KOPT-K1 (cell line): Measurements from ENCODE around the gene EFNB2.

Experiments
- H3K27ac ChIP-seq: fragments of 200-600 bp; sonication (generic); 2 replicates; pipeline ENCODE4 v1.5.1; 2016; ENCODE audit warnings: antibody characterized with exemption, mild to moderate bottlenecking, low read depth, low read length; ENCODE audit not compliant: poor library complexity, severe bottlenecking
- H3K36me3 ChIP-seq: fragments of 200-600 bp; sonication (generic); 2 replicates; pipeline ENCODE4 v1.5.1; 2017; ENCODE audit warnings: antibody characterized with exemption, mild to moderate bottlenecking, low read length, moderate library complexity; ENCODE audit not compliant: insufficient read depth
- H3K9me3 ChIP-seq: fragments of 200-600 bp; sonication (generic); 2 replicates; pipeline ENCODE4 v1.5.1; 2017; ENCODE audit warnings: antibody characterized with exemption, low read length, mild to moderate bottlenecking; ENCODE audit not compliant: insufficient read depth, poor library complexity, severe bottlenecking

The EFNB2 gene

DNA sequence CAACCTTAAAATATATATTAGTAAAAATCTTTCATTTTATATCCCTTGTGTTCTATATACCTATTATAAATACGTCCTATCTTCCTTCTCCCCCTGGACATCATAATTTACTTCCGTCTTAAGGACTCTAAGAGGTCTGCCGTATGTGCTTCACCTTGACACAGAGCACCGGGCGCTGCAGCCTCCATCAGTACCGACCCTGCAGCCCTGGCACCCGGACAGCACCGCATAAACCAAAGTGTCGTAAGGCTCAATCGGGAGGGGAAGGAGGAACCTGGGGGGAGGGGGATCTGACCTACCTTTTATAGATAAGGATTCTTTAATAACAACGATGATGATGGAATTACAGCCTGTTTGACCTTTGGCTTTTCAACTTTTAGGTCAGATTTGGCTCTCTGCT, 44.0 kb downstream of the EFNB2 start:
- Histone ChIP-seq H3K27ac (no peak overlapping the region), H3K9me3 (no peaks in the 10 kb centered on the region), H3K36me3 (no peaks in the 10 kb centered on the region)

DNA sequence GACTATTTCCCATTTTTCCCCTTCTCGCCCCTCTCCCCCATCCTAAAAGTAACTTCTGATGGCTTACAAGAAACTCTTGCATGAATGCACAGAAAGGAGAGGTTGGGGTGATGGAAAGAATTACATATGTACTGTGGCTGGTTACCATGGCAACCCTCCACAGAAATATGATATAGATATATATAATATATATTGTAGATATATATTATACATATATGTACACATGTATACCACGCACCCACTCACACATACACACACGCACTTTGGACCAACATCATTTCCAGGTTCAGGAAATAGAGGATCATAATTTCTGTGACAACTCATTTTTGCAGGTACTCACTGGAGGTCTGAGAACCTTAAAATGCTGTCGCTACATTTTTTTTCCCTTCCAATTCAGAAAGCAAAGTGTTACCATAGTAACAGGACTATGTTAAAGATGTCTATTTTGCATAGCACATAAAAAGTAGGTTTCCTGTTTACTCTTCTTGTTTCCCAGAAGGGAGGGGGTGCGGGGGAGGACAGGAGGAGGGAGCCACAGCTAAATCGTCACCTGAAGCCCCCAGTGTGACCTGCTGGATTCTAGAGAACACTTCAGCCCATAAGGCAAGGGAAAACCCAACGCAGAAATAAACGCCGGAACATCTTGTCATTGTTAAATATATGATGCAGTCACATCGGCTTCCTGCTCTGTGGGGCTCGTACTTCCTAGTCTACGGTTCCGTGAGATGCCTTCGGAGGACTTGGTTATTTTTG, 44.7 kb downstream of the EFNB2 start:
- Histone ChIP-seq H3K27ac (no peak overlapping the region), H3K36me3 (no peaks in the 10 kb centered on the region), H3K9me3 (no peaks in the 10 kb centered on the region)

DNA sequence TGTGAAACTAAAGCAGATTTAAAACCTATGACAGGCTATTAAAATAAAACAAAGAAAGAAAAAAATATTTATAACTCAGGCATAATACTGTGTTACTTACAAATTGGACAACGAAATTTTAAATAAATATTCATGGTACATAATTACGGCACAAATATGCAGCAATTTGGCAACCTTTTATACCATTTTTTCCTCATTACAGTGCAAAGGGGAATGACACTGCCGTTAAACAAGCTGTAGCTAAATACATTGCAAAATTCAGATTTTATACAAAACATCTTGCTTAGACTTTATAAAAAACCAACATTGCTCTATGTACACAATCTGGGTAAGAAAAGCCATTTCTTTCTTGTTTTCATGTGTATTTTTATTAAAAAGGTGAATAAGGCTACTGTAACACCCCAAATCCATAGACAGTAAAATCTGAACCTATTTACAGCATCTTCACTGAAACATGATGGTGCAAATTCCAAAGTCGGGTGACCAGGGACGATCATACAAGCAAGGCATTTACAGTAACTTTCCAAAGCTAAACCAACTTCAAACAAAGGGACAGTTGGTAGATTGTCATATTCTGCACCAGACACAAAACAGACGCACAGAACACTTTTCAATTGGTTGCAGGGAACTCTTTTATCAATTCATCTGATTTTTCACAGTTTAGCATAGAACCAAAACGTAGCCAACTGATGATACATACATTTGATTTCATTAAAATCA, 45.5 kb downstream of the EFNB2 start:
- Histone ChIP-seq H3K27ac (no peak overlapping the region), H3K9me3 (no peaks in the 10 kb centered on the region), H3K36me3 (no peaks in the 10 kb centered on the region)

DNA sequence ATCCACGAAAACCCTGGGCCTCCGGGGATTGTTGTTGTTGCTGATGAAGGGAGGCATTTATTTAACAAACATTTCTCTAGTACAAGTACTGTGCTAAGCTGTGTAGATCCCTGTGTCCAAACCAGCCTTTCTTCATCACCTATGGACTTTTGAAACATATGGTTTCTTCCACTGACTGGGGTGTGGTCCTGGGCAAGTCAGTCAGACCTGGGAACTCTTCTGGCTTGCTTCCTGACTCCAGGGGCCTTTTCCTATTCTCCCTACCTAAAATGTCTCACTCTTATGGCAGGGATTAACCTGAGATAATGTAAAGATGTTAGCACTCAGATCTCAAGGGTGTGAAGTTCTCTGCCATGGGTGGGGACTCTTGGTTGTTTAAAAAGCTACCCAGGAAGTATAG, 46.8 kb downstream of the EFNB2 start:
- H3K9me3 ChIP-seq, result no peaks in the 10 kb centered on the region
- H3K27ac ChIP-seq, result no peak overlapping the region
- no peaks in the 10 kb centered on the region for H3K36me3 ChIP-seq

DNA sequence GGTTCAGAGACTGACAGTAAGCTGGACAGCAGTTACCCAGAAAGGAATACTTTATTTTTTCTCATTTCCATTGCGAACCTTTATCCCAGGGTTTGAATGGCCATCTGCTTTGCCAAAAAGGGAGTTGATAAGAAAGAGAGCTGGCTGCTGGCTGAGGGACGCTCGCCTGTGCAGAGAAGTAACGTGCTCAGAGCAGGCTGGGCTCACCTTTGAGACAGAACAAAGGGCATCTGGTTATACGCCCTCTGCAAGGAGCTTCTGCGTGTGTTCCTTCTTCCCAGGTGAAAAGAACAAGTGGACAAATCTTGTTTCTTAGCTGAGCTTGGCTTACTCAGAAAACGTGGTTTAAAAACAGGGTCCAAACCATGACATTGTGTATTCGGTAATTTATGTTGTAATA, 47.4 kb downstream of the EFNB2 start:
- no peaks in the 10 kb centered on the region for H3K9me3 ChIP-seq
- H3K36me3 ChIP-seq, result no peaks in the 10 kb centered on the region
- H3K27ac ChIP-seq, result no peak overlapping the region

DNA sequence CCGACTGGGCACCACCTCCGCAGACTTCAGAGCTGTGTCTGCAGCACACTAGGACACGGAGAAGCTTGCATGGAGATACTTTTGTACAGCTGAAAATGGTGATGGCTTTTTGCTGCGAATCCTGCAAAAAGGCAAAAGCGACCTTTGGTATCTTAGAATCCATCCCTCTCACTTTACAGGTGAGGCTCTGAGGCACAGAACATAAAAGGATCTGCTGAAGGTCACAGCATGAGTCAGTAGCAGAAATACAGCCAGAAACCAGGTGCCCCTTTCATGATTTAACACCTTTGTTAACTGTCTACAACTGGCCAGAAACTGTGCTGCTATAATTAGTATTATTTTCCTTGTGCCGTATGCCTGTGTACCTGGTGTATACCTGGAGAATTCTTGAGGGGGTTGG, 48.3 kb downstream of the EFNB2 start:
- Histone ChIP-seq H3K9me3 (no peaks in the 10 kb centered on the region), H3K36me3 (no peaks in the 10 kb centered on the region), H3K27ac (no peak overlapping the region)

DNA sequence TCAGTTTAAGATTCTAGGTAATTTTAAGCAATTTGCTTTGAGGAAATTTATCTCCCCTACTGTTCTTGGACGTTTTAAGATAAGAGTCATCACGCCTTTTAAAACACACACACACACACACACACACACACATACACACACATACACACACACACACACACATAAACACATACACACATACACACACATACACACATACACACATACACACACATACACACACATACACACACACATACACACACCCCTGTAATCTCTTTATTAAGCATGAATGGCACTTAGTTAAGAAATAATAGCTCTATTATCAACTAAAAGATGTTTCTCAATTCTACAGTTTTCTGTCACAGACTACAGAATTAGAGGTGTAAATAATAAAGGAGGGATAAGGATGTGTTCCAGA, 49.2 kb downstream of the EFNB2 start:
- Histone ChIP-seq H3K9me3 (no peaks in the 10 kb centered on the region), H3K36me3 (no peaks in the 10 kb centered on the region), H3K27ac (no peak overlapping the region)

DNA sequence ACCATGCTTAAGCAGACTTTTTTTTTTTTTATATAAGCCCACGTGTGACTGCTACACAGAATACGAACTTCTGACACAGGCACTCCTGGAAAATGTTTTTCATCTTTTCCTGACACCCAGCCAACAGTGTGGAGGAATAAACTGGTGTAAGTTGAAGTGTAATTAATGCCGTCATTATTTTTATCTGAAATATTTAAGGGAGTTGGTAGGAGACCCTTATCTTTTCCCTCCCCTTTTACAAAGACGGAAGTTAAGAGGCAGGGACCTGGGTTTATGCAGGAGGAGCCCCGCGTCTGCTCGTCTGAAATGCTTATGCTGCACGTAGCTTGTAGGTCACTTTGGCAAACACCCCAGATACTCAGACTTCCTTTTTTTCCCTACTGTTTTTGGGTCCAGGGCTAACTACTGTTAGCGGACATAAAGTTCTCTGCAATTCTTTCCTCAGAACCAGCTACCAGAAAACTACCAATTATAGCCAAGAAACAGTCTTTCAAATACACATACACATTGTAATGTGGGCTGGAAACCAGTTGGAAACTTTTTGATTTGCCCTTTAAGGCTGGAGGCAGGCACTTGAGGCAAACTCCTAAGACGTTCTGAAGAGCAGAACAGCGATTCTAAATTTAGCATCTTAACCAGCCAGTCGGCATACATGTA, 50.8 kb downstream of the EFNB2 start:
- Histone ChIP-seq H3K27ac (no peak overlapping the region), H3K9me3 (no peaks in the 10 kb centered on the region), H3K36me3 (no peaks in the 10 kb centered on the region)

DNA sequence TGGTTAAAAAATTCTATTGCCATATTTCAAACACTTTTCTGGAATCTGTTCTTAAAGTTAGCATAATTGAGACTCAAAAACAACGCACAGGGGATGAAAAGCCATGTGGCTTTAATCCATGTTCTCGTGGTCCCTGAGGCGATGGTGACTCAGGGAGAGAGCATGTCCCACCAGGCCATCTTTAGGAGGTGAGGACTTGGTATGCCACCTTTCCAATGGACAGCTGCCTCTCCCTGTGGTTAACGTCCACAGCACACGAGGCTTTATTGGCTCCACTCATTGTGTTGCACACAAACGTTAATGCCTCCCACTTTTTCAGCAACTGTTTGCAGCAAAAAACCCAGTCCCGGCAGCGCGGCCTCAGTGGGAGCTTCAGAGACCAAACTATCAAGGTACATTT, 51.4 kb downstream of the EFNB2 start:
- Histone ChIP-seq H3K9me3 (no peaks in the 10 kb centered on the region), H3K36me3 (no peaks in the 10 kb centered on the region), H3K27ac (no peak overlapping the region)

DNA sequence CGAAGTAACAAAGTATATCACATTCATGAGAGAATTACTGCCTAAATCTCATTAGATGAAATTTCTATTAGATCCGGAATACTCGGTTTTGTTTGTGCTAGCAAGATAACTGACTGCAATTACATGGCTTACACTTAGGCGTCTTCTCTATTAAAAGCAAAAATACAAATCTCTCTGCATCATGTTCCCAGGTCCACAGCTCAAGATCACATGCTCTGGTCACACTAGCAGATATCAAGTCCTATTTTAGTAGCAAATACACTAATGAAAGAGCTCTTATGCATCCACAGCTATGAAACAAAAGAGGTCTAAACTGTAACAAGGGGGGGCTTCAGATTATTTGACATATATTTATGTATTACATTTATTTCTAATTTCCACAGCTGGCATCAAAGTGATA, 53.5 kb downstream of the EFNB2 start:
- no peak overlapping the region for H3K27ac ChIP-seq
- H3K36me3 ChIP-seq, result no peaks in the 10 kb centered on the region
- H3K9me3 ChIP-seq, result no peaks in the 10 kb centered on the region

DNA sequence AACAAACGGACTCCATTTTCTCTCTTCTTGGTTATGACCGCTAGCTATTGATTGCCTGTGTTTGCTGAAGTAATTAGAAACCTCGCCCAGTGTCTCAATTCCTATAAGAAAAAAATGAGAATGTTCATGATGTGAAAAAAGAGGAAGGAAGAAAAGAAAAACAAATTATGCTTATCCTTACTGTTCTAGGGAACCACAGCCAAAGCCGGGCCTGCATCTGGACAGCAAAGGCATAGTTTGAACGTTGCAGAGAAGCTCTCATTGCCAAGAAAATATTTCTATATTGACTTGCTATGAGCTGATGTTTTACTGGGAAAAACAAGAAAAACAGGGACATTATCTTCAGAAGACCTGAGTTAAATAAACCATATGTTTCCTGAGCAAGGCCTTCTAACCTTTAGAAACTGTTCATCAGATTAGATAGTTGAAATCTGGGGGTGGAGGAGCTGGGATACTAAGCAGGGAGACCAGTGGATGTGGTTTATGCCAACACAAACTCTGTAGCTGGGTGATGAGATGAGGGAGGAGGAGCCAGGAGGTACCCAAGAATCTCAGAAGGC, 55.0 kb downstream of the EFNB2 start:
- Histone ChIP-seq H3K9me3 (no peaks in the 10 kb centered on the region), H3K36me3 (no peaks in the 10 kb centered on the region), H3K27ac (no peak overlapping the region)

DNA sequence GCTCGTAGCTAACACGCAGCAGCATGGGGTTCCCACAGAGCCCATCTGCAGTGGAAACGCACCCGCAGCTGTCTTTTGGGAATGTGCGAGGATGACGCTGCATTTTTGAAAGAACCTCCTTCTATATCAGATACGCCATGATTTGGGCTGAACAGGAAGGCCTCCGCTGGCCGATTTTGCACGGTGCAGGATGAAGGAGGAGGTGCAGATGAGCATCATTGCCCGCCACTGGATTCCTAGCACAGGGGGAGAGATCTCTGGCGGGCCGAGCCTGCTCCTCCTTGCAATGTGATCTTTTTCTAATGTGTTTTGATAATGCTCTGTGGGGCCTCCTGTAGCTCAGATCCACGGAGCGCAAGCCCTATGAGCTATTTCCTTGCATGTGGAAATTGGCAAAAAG, 55.5 kb downstream of the EFNB2 start:
- H3K9me3 ChIP-seq, result no peaks in the 10 kb centered on the region

DNA sequence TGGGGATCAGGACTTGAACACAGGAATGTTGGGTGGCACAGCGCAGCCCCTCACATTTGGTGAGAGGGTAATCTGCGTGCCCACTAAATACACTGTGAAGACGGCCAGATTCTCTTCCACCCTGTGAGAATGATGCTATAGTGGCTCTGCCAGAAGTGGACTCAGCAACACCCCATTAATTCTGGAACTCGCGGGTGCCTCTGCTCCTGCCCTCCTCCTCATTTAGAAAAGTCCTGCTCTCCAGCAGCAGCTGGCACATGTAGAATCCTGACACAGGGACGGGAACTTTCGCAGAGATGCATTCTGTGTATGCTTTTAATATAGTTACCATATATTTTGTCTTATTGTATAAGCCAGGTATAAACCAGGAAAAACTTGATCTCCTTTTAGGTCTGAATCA, 57.3 kb downstream of the EFNB2 start:
- H3K9me3 ChIP-seq, result no peaks in the 10 kb centered on the region
- H3K36me3 ChIP-seq, result no peaks in the 10 kb centered on the region
- no peak overlapping the region for H3K27ac ChIP-seq

More for the DNA sequence above, 55.5 kb downstream of the EFNB2 start:
- H3K36me3 ChIP-seq, result no peaks in the 10 kb centered on the region
- no peak overlapping the region for H3K27ac ChIP-seq

DNA sequence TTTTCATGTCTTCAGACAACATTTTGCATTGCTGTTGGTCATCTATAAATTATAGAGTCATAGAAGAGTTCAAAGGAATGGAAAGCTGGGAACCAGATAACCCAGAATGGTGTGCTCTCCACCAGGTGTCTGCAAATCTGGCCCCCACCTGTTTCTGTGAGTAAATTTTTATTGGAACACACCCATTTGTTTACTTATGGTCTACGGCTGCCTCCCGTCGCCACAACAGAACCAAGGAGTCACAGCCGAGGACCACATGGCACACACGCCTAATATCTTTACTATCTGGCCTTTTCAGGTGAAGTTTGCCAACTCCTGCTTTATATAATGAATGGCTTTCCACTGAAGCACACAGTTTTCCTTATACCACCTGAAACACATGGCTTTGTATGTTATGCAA, 58.2 kb downstream of the EFNB2 start:
- Histone ChIP-seq H3K36me3 (no peaks in the 10 kb centered on the region), H3K27ac (no peak overlapping the region), H3K9me3 (no peaks in the 10 kb centered on the region)

DNA sequence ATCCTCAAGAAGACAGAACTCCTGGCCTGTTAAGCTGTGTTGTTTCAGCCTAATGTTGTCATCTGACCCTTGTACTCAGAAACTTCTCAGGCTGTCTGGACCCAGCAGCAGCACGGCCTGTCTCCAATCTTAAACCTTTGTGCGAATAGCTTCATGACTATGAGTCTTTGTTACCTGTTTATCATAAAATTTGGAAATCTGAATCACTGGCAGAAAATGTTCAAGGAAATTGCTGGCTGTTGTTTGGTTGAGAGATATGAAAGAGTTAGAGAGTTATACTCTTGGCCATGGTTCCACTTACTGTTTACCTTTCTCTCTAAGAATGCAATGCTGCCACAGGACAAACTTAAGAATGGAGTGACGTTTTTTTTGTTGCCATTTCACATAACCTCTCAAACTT, 59.6 kb downstream of the EFNB2 start:
- H3K36me3 ChIP-seq, result no peaks in the 10 kb centered on the region
- H3K9me3 ChIP-seq, result no peaks in the 10 kb centered on the region
- no peak overlapping the region for H3K27ac ChIP-seq
